ENCODE measurements around the gene HELT. TPM values are rescaled to one million over a fixed set of nuclear protein-coding genes. Genes with fewer than 3 reads are reported as not detected.

Gene HELT
- total and polyA plus RNA-seq, 10 of the 15 experiments (the other 5 are each of a cell fraction or from before 2014, with no cell fraction given): not detected

DNA sequence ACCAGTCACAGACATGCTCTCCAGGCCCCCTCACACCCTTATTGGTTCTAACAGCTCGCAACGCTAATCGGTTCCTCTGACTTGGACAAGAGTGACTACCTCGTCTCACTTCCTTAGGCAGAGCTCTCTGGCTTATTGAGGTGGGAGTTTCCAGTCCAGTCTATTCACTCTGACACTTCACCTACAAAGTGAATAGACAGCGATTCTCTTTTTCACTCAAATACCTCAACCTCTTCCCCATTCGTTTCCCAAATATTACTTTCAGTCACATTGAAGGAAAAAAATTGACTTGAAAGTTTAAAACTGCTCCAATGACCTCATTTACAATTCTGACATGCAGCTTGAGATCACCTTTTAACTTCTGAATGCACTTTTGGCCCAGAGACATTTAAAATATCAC, 17.7 kb downstream of the HELT start (continued):
- TF ChIP-seq, protein P1, sequence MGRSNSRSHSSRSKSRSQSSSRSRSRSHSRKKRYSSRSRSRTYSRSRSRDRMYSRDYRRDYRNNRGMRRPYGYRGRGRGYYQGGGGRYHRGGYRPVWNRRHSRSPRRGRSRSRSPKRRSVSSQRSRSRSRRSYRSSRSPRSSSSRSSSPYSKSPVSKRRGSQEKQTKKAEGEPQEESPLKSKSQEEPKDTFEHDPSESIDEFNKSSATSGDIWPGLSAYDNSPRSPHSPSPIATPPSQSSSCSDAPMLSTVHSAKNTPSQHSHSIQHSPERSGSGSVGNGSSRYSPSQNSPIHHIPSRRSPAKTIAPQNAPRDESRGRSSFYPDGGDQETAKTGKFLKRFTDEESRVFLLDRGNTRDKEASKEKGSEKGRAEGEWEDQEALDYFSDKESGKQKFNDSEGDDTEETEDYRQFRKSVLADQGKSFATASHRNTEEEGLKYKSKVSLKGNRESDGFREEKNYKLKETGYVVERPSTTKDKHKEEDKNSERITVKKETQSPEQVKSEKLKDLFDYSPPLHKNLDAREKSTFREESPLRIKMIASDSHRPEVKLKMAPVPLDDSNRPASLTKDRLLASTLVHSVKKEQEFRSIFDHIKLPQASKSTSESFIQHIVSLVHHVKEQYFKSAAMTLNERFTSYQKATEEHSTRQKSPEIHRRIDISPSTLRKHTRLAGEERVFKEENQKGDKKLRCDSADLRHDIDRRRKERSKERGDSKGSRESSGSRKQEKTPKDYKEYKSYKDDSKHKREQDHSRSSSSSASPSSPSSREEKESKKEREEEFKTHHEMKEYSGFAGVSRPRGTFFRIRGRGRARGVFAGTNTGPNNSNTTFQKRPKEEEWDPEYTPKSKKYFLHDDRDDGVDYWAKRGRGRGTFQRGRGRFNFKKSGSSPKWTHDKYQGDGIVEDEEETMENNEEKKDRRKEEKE (IDR thresholded peaks at IDR 0.05): no peak
- TF ChIP-seq RUNX3 (IDR thresholded peaks at IDR 0.05; ENCODE audit: low read length) (0 out of 2 replicates have a peak, but pooled peaks have one; percentile 19), TCF12 (IDR thresholded peaks at IDR 0.05; ENCODE audit: low read depth, low read length) (no peak), ATF7 (IDR thresholded peaks at IDR 0.05; ENCODE audit: low read depth) (peak; percentile 68), JUNB (IDR thresholded peaks at IDR 0.05) (peak; percentile 65), BRCA1 (IDR thresholded peaks at IDR 0.05; ENCODE audit: low read depth, low read length) (no peak), CREM (IDR thresholded peaks at IDR 0.05; ENCODE audit: low read depth) (no peak), SPI1 (IDR thresholded peaks at IDR 0.05; ENCODE audit: borderline replicate concordance, insufficient read depth, low read depth, low read length) (peak; percentile 62; the same call in 1 of the 2 replicates), SREBF2 (IDR thresholded peaks at IDR 0.05; ENCODE audit: low read length) (no peak)
- TF ChIP-seq, protein P2, sequence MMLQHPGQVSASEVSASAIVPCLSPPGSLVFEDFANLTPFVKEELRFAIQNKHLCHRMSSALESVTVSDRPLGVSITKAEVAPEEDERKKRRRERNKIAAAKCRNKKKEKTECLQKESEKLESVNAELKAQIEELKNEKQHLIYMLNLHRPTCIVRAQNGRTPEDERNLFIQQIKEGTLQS (IDR thresholded peaks at IDR 0.05; ENCODE audit: borderline replicate concordance, extremely low read depth, low read depth, low read length): no peak

DNA sequence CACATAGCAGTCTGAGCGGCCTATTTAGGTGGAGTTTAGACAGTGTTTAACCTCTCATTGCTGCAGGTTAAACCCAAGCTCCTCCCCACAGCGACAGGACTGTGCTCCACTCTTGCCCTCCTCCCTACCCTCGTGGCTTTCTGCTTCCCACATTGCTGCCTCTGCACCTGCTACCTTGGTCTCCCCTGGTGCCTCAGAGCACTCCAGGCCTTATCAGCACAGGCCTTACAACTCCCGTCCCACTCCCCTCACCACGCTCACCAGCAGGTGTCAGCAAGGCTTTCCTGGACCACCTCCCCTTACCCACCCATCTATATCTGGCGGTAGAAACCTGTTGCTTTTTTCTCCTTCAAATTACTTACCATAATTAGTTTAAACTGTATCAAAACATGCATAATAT, 18.6 kb downstream of the HELT start:
- FAIRE-seq (peak; percentile 31), ATAC-seq (no peak), DNase-seq (ENCODE audit: low read depth, low spot score) (no peak)
- no peak overlapping the region for H2AFZ ChIP-seq (ENCODE audit: control insufficient read depth, low read depth, low read length)
- ChIA-PET CTCF (interaction anchor here (1.2 to 6.1 kb wide), 8 partner anchors 29 to 561 kb away, joined by 4 to 98 read pairs (median 10); no protein-coding TSS in a partner anchor), POLR2A (interaction anchor here (1.3 kb wide), 1 partner anchor 98 kb away, joined by 3 read pairs; no protein-coding TSS in a partner anchor), RAD21 (ENCODE audit: unreplicated experiment) (interaction anchor here (1.6 kb wide), 1 partner anchor 98 kb away, joined by 13 read pairs; no protein-coding TSS in a partner anchor), SMC1A (ENCODE audit: uncharacterized antibody, unreplicated experiment) (interaction anchor here (1.0 to 1.8 kb wide), 4 partner anchors 59 to 269 kb away, joined by 3 to 5 read pairs (median 4); no protein-coding TSS in a partner anchor)
- intact Hi-C loops (cut with micrococcal nuclease; ENCODE audit: unreplicated experiment) (loop anchor here (5.0 kb wide), 1 partner anchor 270 kb away; no protein-coding TSS in a partner anchor), in situ Hi-C loops (cut with MboI) (loop anchor here (5.0 to 25.0 kb wide), 2 partner anchors 100 to 1000 kb away; no protein-coding TSS in a partner anchor)
- WGBS (ENCODE audit: insufficient coverage, insufficient replicate concordance, low lambda C conversion rate, missing lambda C conversion rate): 59% methylated on average over 6 of the region's 6 CpGs
- no peaks in the 10 kb centered on the region for H3K79me2 ChIP-seq (ENCODE audit: control insufficient read depth, insufficient read depth, low read length)
- no peak overlapping the region for H3K9ac ChIP-seq (ENCODE audit: control insufficient read depth, insufficient read depth, low read length)
- no peaks in the 10 kb centered on the region for H3K36me3 ChIP-seq (ENCODE audit: control insufficient read depth in 2 of 2, insufficient read depth in 2 of 2, low read length in 1 of 2)
- H4K20me1 ChIP-seq (ENCODE audit: control insufficient read depth, insufficient read depth): no peaks in the 10 kb centered on the region
- no peaks in the 10 kb centered on the region; a peak in 1 of 4 replicates for H3K27me3 ChIP-seq (replicated peaks in 1 of 2; ENCODE audit: control insufficient read depth in 2 of 2, insufficient read depth in 2 of 2, low read length in 1 of 2)
- no peaks in the 10 kb centered on the region for H3K4me1 ChIP-seq (ENCODE audit: control insufficient read depth, insufficient read depth, low read length)
- BruUV-seq (replicated peaks): no TSS peak
- H3K4me3 ChIP-seq: no peak overlapping the region
- no peak overlapping the region for H3K4me2 ChIP-seq (ENCODE audit: control insufficient read depth, insufficient read depth)
- no peaks in the 10 kb centered on the region for H3K9me3 ChIP-seq (replicated peaks; ENCODE audit: control insufficient read depth, insufficient read depth, low read length)
- H3K27ac ChIP-seq (ENCODE audit: control insufficient read depth, insufficient read depth): no peak overlapping the region
- no peak for TF ChIP-seq IRF4 (IDR thresholded peaks at IDR 0.05; ENCODE audit: low read depth, low read length)
- TF ChIP-seq NR2C1 (IDR thresholded peaks at IDR 0.05): no peak
- TF ChIP-seq, protein P3, sequence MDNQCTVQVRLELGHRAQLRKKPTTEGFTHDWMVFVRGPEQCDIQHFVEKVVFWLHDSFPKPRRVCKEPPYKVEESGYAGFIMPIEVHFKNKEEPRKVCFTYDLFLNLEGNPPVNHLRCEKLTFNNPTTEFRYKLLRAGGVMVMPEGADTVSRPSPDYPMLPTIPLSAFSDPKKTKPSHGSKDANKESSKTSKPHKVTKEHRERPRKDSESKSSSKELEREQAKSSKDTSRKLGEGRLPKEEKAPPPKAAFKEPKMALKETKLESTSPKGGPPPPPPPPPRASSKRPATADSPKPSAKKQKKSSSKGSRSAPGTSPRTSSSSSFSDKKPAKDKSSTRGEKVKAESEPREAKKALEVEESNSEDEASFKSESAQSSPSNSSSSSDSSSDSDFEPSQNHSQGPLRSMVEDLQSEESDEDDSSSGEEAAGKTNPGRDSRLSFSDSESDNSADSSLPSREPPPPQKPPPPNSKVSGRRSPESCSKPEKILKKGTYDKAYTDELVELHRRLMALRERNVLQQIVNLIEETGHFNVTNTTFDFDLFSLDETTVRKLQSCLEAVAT (IDR thresholded peaks at IDR 0.05): no peak
- no peak for TF ChIP-seq POLR2AphosphoS2 (IDR thresholded peaks at IDR 0.05; ENCODE audit: low read depth, low read length)
- TF ChIP-seq NR2C2 (IDR thresholded peaks at IDR 0.05; ENCODE audit: borderline replicate concordance, control insufficient read depth, insufficient read length, low read depth): no peak
- TF ChIP-seq TCF7 (IDR thresholded peaks at IDR 0.05; ENCODE audit: borderline replicate concordance): no peak
- TF ChIP-seq, protein P4, sequence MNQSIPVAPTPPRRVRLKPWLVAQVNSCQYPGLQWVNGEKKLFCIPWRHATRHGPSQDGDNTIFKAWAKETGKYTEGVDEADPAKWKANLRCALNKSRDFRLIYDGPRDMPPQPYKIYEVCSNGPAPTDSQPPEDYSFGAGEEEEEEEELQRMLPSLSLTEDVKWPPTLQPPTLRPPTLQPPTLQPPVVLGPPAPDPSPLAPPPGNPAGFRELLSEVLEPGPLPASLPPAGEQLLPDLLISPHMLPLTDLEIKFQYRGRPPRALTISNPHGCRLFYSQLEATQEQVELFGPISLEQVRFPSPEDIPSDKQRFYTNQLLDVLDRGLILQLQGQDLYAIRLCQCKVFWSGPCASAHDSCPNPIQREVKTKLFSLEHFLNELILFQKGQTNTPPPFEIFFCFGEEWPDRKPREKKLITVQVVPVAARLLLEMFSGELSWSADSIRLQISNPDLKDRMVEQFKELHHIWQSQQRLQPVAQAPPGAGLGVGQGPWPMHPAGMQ (IDR thresholded peaks at IDR 0.05; ENCODE audit: borderline replicate concordance): no peak

Measured in GM12878 (cell line).